ENCODE measurements around the gene GAREM1.
A peak's percentile ranks its signal among the peaks of the same experiment; 100 is the strongest.

Gene GAREM1

GRCh38 chr18:32270341-32270740 lies 200.3 kb downstream of the GAREM1 start:
- no peak overlapping the region for H2BK12ac ChIP-seq (ENCODE audit: low read length)
- peaks cover 0 to 1% of the 10 kb centered on the region in 2 donors for H3K4me1 ChIP-seq (ENCODE audit: control insufficient read depth in 2 of 2, insufficient read depth in 1 of 2, low read depth in 1 of 2, low read length in 2 of 2)
- no peak overlapping the region for H3K27ac ChIP-seq (replicated peaks; ENCODE audit: low read length)
- no peaks in the 10 kb centered on the region for H3K9me3 ChIP-seq (replicated peaks in 1 of 2; ENCODE audit: control insufficient read depth in 2 of 2, insufficient read depth in 1 of 2, low read depth in 1 of 2, low read length in 2 of 2)
- H2BK120ac ChIP-seq (ENCODE audit: low read depth, low read length), result no peak overlapping the region
- no peak overlapping the region for H4K91ac ChIP-seq (ENCODE audit: low read depth, low read length, poor library complexity)
- no peak overlapping the region for H2AK5ac ChIP-seq (ENCODE audit: low read depth, low read length)
- no peak for DNase-seq (ENCODE audit: low spot score)
- H2BK15ac ChIP-seq (ENCODE audit: low read length), result no peak overlapping the region
- no peak overlapping the region for H2BK5ac ChIP-seq (ENCODE audit: low read length)
- H3K4ac ChIP-seq (ENCODE audit: low read length), result no peak overlapping the region
- H3K23ac ChIP-seq (ENCODE audit: low read depth, low read length, poor library complexity), result no peak overlapping the region
- H3K4me2 ChIP-seq (ENCODE audit: insufficient read depth, low read length, poor library complexity, severe bottlenecking), result no peak overlapping the region
- no peak overlapping the region for H3K14ac ChIP-seq (ENCODE audit: low read length)
- H3K9ac ChIP-seq (ENCODE audit: low read depth, low read length, poor library complexity), result no peak overlapping the region
- H3K18ac ChIP-seq (ENCODE audit: low read length), result peak overlapping the region; percentile 17
- no CpG with 5 or more reads among the region's 8 CpGs for WGBS, 2 donors (ENCODE audit: extremely low coverage in 2 of 2, insufficient read length in 2 of 2, insufficient replicate concordance in 1 of 2)
- H3K36me3 ChIP-seq (replicated peaks in 1 of 2; ENCODE audit: control insufficient read depth in 2 of 2, insufficient read depth in 2 of 2, low read length in 2 of 2), result peaks cover 2 to 6% of the 10 kb centered on the region in 2 donors
- no peaks in the 10 kb centered on the region for H3K79me1 ChIP-seq (ENCODE audit: low read depth, low read length)
- H2AFZ ChIP-seq (ENCODE audit: low read length), result no peak overlapping the region
- no peaks in the 10 kb centered on the region for H3K27me3 ChIP-seq (ENCODE audit: control insufficient read depth in 3 of 3, insufficient read depth in 3 of 3, low read depth in 1 of 3, low read length in 3 of 3)
- H4K8ac ChIP-seq (ENCODE audit: low read depth, low read length), result no peak overlapping the region
- H3K4me3 ChIP-seq (ENCODE audit: low read length in 2 of 2), result no peak overlapping the region

GRCh38 chr18:32267463-32267862 lies 203.2 kb downstream of the GAREM1 start:
- Histone ChIP-seq H3K18ac (ENCODE audit: low read length) (no peak overlapping the region), H3K4me2 (ENCODE audit: insufficient read depth, low read length, poor library complexity, severe bottlenecking) (no peak overlapping the region), H3K4me1 (ENCODE audit: control insufficient read depth in 2 of 2, insufficient read depth in 1 of 2, low read depth in 1 of 2, low read length in 2 of 2) (peaks cover 0 to 1% of the 10 kb centered on the region in 2 donors), H3K4me3 (ENCODE audit: low read length in 2 of 2) (no peak overlapping the region), H4K8ac (ENCODE audit: low read depth, low read length) (no peak overlapping the region), H2BK120ac (ENCODE audit: low read depth, low read length) (no peak overlapping the region), H3K9ac (ENCODE audit: low read depth, low read length, poor library complexity) (no peak overlapping the region), H3K4ac (ENCODE audit: low read length) (no peak overlapping the region), H3K9me3 (replicated peaks in 1 of 2; ENCODE audit: control insufficient read depth in 2 of 2, insufficient read depth in 1 of 2, low read depth in 1 of 2, low read length in 2 of 2) (no peaks in the 10 kb centered on the region), H3K27ac (replicated peaks; ENCODE audit: low read length) (no peak overlapping the region), H2BK12ac (ENCODE audit: low read length) (no peak overlapping the region), H4K91ac (ENCODE audit: low read depth, low read length, poor library complexity) (no peak overlapping the region), H2BK15ac (ENCODE audit: low read length) (no peak overlapping the region), H3K79me1 (ENCODE audit: low read depth, low read length) (no peaks in the 10 kb centered on the region), H3K27me3 (ENCODE audit: control insufficient read depth in 3 of 3, insufficient read depth in 3 of 3, low read depth in 1 of 3, low read length in 3 of 3) (no peaks in the 10 kb centered on the region), H2AK5ac (ENCODE audit: low read depth, low read length) (no peak overlapping the region), H2AFZ (ENCODE audit: low read length) (no peak overlapping the region), H3K14ac (ENCODE audit: low read length) (no peak overlapping the region), H3K23ac (ENCODE audit: low read depth, low read length, poor library complexity) (no peak overlapping the region), H2BK5ac (ENCODE audit: low read length) (no peak overlapping the region), H3K36me3 (replicated peaks in 1 of 2; ENCODE audit: control insufficient read depth in 2 of 2, insufficient read depth in 2 of 2, low read length in 2 of 2) (peaks cover 2 to 6% of the 10 kb centered on the region in 2 donors)
- DNase-seq (ENCODE audit: low spot score), result no peak
- WGBS, 2 donors (ENCODE audit: extremely low coverage in 2 of 2, insufficient read length in 2 of 2, insufficient replicate concordance in 1 of 2), result no CpG with 5 or more reads among the region's 4 CpGs

GRCh38 chr18:32264401-32264800 lies 206.3 kb downstream of the GAREM1 start:
- Histone ChIP-seq H2AFZ (ENCODE audit: low read length) (no peak overlapping the region), H3K4me2 (ENCODE audit: insufficient read depth, low read length, poor library complexity, severe bottlenecking) (no peak overlapping the region), H3K79me1 (ENCODE audit: low read depth, low read length) (no peaks in the 10 kb centered on the region), H3K36me3 (replicated peaks in 1 of 2; ENCODE audit: control insufficient read depth in 2 of 2, insufficient read depth in 2 of 2, low read length in 2 of 2) (peaks cover 2 to 6% of the 10 kb centered on the region in 2 donors), H2AK5ac (ENCODE audit: low read depth, low read length) (no peak overlapping the region), H3K27ac (replicated peaks; ENCODE audit: low read length) (no peak overlapping the region), H4K8ac (ENCODE audit: low read depth, low read length) (no peak overlapping the region), H3K23ac (ENCODE audit: low read depth, low read length, poor library complexity) (no peak overlapping the region), H3K9ac (ENCODE audit: low read depth, low read length, poor library complexity) (no peak overlapping the region), H2BK120ac (ENCODE audit: low read depth, low read length) (no peak overlapping the region), H4K91ac (ENCODE audit: low read depth, low read length, poor library complexity) (no peak overlapping the region), H2BK12ac (ENCODE audit: low read length) (no peak overlapping the region), H3K9me3 (replicated peaks in 1 of 2; ENCODE audit: control insufficient read depth in 2 of 2, insufficient read depth in 1 of 2, low read depth in 1 of 2, low read length in 2 of 2) (no peaks in the 10 kb centered on the region), H3K18ac (ENCODE audit: low read length) (no peak overlapping the region), H3K14ac (ENCODE audit: low read length) (no peak overlapping the region), H3K4ac (ENCODE audit: low read length) (no peak overlapping the region), H3K4me3 (ENCODE audit: low read length in 2 of 2) (no peak overlapping the region), H2BK15ac (ENCODE audit: low read length) (no peak overlapping the region), H3K4me1 (ENCODE audit: control insufficient read depth in 2 of 2, insufficient read depth in 1 of 2, low read depth in 1 of 2, low read length in 2 of 2) (no peaks in the 10 kb centered on the region), H3K27me3 (ENCODE audit: control insufficient read depth in 3 of 3, insufficient read depth in 3 of 3, low read depth in 1 of 3, low read length in 3 of 3) (no peaks in the 10 kb centered on the region), H2BK5ac (ENCODE audit: low read length) (no peak overlapping the region)
- DNase-seq (ENCODE audit: low spot score), result no peak
- no CpG with 5 or more reads among the region's 2 CpGs for WGBS, 2 donors (ENCODE audit: extremely low coverage in 2 of 2, insufficient read length in 2 of 2, insufficient replicate concordance in 1 of 2)

GRCh38 chr18:32262092-32262491 lies 208.6 kb downstream of the GAREM1 start:
- no peak overlapping the region for H3K18ac ChIP-seq (ENCODE audit: low read length)
- WGBS, 2 donors (ENCODE audit: extremely low coverage in 2 of 2, insufficient read length in 2 of 2, insufficient replicate concordance in 1 of 2), result no CpG with 5 or more reads among the region's 1 CpG
- no peak overlapping the region for H3K27ac ChIP-seq (replicated peaks; ENCODE audit: low read length)
- H3K27me3 ChIP-seq (ENCODE audit: control insufficient read depth in 3 of 3, insufficient read depth in 3 of 3, low read depth in 1 of 3, low read length in 3 of 3), result no peaks in the 10 kb centered on the region
- no peaks in the 10 kb centered on the region for H3K36me3 ChIP-seq (replicated peaks in 1 of 2; ENCODE audit: control insufficient read depth in 2 of 2, insufficient read depth in 2 of 2, low read length in 2 of 2)
- H3K23ac ChIP-seq (ENCODE audit: low read depth, low read length, poor library complexity), result no peak overlapping the region
- H3K9me3 ChIP-seq (replicated peaks in 1 of 2; ENCODE audit: control insufficient read depth in 2 of 2, insufficient read depth in 1 of 2, low read depth in 1 of 2, low read length in 2 of 2), result no peaks in the 10 kb centered on the region
- H3K9ac ChIP-seq (ENCODE audit: low read depth, low read length, poor library complexity), result no peak overlapping the region
- no peak overlapping the region for H2BK12ac ChIP-seq (ENCODE audit: low read length)
- DNase-seq (ENCODE audit: low spot score), result no peak
- no peak overlapping the region for H2BK5ac ChIP-seq (ENCODE audit: low read length)
- no peak overlapping the region for H3K4me2 ChIP-seq (ENCODE audit: insufficient read depth, low read length, poor library complexity, severe bottlenecking)
- H3K4ac ChIP-seq (ENCODE audit: low read length), result no peak overlapping the region
- no peaks in the 10 kb centered on the region for H3K4me1 ChIP-seq (ENCODE audit: control insufficient read depth in 2 of 2, insufficient read depth in 1 of 2, low read depth in 1 of 2, low read length in 2 of 2)
- H3K14ac ChIP-seq (ENCODE audit: low read length), result no peak overlapping the region
- no peak overlapping the region for H2AFZ ChIP-seq (ENCODE audit: low read length)
- no peak overlapping the region for H4K8ac ChIP-seq (ENCODE audit: low read depth, low read length)
- H4K91ac ChIP-seq (ENCODE audit: low read depth, low read length, poor library complexity), result no peak overlapping the region
- H3K4me3 ChIP-seq (ENCODE audit: low read length in 2 of 2), result no peak overlapping the region
- no peak overlapping the region for H2AK5ac ChIP-seq (ENCODE audit: low read depth, low read length)
- H3K79me1 ChIP-seq (ENCODE audit: low read depth, low read length), result no peaks in the 10 kb centered on the region
- H2BK120ac ChIP-seq (ENCODE audit: low read depth, low read length), result no peak overlapping the region
- no peak overlapping the region for H2BK15ac ChIP-seq (ENCODE audit: low read length)

Data from neuronal stem cell (in vitro differentiated cells).